Stimulated activated CD8-positive, alpha-beta memory T cell treated with anti-CD3 and anti-CD28 coated beads, Interleukin-12 subunit alpha, Interleukin-12 subunit beta, amount 100 ng/mL, for 1 hour (primary cell): Measurements from ENCODE around the gene PET100.

Source experiments
- DNase-seq: peaks from one replicate; pipeline ENCODE4 v3.0.0-alpha.2; 2020; ENCODE audit warnings: low read depth

PET100 gene

DNA sequence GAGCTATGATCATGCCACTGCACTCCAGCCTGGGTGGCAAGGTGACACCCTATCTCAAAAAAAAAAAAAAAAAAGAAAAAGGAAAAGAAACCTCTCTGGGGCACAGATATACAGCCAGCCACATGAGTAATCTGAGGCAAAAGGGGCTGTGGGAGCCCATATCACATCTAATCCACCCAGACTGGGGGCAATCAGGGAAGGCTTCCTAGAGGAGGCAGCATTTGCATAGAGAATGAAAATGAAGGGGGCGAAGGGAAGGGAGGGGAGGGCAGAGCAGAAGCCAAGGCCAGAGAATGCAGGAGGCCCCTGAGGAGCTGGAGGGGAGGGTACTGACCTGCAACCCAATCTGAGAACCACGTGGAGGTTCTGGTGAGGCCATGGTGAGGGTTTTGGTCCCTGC lies 20.6 kb downstream of the PET100 start:
- no peak for DNase-seq

DNA sequence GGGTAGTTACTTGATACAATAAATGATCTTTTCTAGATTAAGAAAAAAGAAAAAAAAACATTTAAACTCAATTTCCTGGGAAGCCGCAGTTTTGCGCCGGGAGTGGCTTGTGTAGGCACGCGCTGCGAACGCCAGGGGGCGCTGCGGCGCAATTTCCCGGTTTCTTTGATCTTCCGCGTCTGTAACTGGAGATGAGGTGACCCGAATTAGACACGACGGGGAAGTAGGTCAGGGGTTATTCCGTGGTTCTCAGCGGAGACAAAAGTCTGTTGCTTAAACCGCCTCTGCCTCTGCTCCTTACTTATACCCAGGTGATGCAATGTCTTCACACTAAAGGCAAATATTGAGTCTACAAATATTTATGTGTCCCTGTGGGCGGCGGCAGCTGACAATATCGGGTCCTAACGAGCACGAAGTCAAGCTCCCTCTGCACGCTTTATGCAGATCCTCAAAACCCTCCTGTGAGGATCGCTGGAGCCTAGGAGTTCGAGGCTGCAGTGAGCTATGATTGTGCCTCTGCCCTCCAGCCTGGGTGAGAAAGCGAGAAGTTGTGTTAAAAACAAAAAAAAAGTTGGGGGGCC lies 22.6 kb downstream of the PET100 start:
- DNase-seq = peak; percentile 86

DNA sequence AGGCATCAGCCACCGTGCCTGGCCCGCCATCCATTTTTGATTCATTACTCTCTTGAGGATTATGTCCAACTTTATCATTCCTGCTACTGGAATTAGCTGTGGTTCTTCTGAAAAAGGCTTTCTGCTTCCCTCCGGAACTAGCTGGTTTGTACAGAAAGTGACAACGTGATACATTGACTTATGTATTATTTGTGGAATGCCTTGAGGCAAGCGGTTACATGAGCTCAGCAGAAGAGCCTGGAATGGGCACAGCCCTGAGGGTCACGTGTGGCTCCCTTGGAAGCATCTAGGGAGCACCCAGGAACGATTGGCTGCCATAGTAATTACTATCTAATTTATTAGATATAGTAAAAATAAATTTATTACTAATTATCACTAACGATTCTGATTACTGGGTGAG lies 24.8 kb downstream of the PET100 start:
- DNase-seq = no peak

DNA sequence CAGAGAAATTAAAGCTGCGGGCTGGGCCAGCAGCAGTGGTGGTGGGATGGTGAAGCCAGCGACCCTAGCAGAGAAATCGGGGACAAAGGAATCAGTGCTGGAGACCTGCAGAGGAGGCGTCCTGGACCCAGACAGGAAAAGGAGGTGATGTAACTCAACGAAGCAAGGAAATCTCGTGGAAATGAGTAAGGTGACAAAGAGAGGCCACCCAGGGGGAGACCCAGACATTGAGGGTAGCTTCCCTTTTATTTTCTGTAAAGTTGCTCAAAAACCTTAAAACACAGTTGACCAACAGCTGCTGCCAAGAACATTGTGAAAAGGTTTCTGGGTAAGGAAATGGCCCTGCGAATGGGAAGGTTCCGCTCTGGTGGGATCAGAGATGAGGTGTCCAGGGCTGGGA lies 26.0 kb downstream of the PET100 start:
- no peak for DNase-seq

GRCh38 chr19:7657131-7657751 lies 27.6 kb downstream of the PET100 start:
- DNase-seq = no peak

GRCh38 chr19:7658219-7658686 lies 28.7 kb downstream of the PET100 start:
- DNase-seq = no peak

GRCh38 chr19:7661744-7662538 lies 32.3 kb downstream of the PET100 start:
- DNase-seq = no peak

- no peak for DNase-seq
Observed at GRCh38 chr19:7662657-7663056, 33.1 kb downstream of the PET100 start.

- no peak for DNase-seq
Observed at GRCh38 chr19:7663706-7664105, 34.1 kb downstream of the PET100 start.

DNA sequence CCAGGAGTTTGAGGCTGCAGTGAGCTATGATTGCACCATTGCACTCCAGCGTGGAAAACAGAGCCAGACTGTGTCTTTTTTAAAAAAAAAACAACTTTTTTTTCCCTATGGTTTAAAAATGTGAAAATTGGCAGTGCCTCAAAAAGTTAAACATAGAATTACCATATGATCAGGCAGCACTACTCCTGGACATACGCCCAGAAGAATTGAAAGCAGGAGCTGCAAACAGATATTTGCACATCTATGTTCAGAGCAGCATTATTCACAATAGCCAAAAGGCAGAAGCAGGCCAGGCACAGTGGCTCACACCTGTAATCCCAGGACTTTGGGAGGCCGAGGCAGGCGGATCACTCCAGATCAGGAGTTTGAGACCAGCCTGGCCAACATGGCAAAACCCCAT lies 35.5 kb downstream of the PET100 start:
- DNase-seq = no peak

GRCh38 chr19:7668842-7669241 lies 39.2 kb downstream of the PET100 start, which contains the start of gene RETN:
Gene RETN, plus strand, starts transcription at chr19:7669049. Its CDS starts 278 bp downstream, at chr19:7669327.
- DNase-seq = no peak

GRCh38 chr19:7669641-7670040 lies 40.0 kb downstream of the PET100 start:
- no peak for DNase-seq

GRCh38 chr19:7670150-7670783 lies 40.7 kb downstream of the PET100 start:
- DNase-seq = no peak

GRCh38 chr19:7670790-7671189 lies 41.2 kb downstream of the PET100 start:
- no peak for DNase-seq

- DNase-seq = no peak
Observed at GRCh38 chr19:7672522-7672921, 42.9 kb downstream of the PET100 start.

- no peak for DNase-seq
Observed at GRCh38 chr19:7674010-7675005, 44.7 kb downstream of the PET100 start.

GRCh38 chr19:7676376-7676775 lies 46.8 kb downstream of the PET100 start:
- DNase-seq = no peak

- no peak for DNase-seq
Observed at GRCh38 chr19:7676854-7677253, 47.3 kb downstream of the PET100 start, which contains the start of gene MCEMP1. Gene MCEMP1, plus strand, starts transcription at chr19:7677090. Its CDS starts 31 bp downstream, at chr19:7677121.

DNA sequence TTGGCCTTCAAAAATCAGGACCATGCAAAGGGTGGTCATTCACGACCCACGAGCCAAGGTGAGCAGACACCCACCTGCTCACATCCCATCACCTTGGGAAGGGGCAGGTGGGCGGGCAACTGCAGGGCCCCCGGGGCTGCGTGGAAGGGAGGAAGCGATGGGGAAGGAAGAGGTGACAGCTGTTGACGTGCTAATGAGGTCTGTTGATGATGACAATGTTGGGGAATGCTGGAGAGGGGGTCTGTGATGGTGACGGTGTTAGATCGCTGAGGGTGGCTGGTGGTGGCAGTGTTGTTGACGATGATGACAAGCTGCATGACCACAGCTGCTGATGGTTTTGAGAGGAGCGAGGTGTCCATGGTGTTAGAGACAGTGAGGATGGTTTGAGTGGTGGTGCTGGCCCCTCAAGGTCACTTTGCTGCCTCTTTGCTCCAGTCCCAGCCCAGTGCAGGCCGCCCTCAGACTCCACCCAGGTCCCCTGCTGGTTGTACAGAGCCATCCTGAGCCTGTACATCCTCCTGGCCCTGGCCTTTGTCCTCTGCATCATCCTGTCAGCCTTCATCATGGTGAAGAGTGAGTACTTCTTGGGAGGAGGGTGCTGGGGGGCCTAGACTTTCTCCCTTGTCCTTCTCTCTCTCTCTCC lies 48.2 kb downstream of the PET100 start:
- DNase-seq = no peak

DNA sequence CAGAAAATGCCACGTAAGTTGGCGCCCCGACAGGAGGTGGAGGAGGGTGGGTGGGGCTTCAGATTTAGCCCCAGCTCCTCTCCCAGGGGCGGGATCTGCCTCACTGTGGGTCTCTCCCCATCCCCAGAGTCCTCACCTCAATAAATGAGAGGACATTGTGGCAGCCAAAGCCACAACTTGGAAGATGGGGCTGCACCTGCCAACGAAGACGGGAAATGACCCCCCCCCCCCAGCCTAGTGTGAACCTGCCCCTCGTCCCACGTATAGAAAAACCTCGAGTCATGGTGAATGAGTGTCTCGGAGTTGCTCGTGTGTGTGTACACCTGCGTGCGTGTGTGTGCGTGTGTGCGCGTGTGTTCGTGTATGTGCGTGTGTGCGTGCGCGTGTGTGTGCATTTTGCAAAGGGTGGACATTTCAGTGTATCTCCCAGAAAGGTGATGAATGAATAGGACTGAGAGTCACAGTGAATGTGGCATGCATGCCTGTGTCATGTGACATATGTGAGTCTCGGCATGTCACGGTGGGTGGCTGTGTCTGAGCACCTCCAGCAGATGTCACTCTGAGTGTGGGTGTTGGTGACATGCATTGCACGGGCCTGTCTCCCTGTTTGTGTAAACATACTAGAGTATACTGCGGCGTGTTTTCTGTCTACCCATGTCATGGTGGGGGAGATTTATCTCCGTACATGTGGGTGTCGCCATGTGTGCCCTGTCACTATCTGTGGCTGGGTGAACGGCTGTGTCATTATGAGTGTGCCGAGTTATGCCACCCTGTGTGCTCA lies 49.6 kb downstream of the PET100 start:
- peak; percentile 50 for DNase-seq
